Measurements from ENCODE around the gene HORMAD2.

Gene HORMAD2, protein sequence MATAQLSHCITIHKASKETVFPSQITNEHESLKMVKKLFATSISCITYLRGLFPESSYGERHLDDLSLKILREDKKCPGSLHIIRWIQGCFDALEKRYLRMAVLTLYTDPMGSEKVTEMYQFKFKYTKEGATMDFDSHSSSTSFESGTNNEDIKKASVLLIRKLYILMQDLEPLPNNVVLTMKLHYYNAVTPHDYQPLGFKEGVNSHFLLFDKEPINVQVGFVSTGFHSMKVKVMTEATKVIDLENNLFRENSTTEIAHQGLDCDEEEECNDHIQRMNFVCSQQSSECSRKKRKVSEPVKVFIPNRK

DNA sequence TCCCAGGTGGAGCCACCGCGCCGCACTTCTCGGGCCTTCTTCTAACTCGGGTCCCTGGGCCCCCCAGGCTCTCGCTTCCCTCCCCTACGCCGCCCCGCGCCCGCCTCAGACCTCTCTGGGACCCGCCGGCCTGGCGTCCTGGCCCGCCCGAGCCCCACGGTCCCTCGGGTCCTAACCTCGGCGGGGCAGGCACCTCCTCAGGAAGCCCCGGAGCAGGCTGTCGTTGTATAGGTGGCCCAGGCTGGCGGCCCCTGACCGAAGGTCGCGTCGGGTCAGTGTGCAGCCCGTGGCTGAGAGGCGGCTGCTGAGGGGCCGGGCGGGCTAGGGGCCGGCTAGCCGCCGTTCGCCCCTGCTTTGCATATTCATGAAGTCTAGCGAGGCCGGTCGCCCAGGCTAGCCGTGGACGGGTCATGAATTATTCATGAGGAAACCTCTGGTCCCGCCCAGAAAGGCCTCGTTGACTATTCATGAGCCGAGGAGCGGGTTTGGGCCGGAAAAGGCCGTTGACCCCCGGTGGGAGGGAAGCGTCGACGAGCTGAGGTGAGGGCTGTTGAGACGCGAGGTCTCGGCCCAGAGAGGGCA is at the start of gene HORMAD2:
HORMAD2 (plus strand) TSS at position 513 of the 582 bp plus-strand sequence. CDS start 13,489 bp downstream, outside the sequence.
- FAIRE-seq (no peak), DNase-seq (ENCODE audit: insufficient read length, low spot score) (no peak)

DNA sequence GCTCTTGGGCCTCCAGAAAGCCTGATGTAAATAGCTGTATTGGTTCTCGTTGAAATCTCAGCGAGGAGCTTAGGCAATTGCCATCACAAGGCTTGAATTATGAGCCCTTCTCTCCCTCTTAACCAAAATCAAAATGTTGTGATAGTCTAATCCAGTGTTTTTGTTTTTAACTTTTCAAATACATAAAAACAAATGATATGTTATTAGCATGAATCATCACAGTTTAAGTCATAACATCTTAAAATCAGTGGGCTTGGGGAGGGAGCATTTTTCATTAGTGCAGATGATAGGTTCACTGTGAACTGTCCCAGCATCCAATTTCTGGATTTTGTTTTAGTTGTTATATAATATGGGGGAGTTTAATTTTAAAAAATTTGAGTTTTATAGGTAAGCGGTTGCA is 48.9 kb upstream of the HORMAD2 start:
- no peak for DNase-seq (ENCODE audit: insufficient read length, low spot score)
- FAIRE-seq: no peak

DNA sequence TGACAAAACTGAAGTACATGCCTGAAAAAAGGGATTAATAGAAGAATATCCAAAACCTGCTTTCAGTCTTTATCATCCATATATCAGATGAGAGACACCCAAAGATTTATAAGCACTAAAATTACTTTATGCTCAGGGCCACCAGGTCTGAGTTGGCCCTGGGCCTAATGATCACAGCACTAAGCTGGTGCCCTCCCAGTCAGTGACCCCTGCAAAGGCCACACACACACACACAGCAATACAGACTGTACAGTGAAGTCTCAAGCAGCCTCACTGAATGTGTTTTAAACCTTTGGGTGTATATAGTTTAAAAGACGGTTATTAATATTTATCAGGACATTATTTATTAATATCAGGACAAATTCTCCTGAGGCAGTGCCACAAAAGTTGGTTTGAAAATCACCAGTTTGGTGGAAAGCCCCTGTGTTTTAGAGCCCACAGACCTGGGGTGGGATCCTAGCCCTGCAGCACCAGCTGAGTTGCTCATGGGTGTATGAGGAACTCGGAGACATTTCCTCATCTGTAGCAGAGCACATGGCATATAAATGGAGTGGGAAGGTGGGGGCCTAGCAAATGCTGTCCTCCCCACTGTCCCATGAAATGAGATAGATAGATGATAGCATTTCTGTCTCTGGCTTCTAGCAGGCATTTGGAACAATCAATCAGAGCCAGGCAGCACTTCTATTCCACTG is 48.4 kb upstream of the HORMAD2 start:
- FAIRE-seq (no peak), DNase-seq (ENCODE audit: insufficient read length, low spot score) (no peak)

DNA sequence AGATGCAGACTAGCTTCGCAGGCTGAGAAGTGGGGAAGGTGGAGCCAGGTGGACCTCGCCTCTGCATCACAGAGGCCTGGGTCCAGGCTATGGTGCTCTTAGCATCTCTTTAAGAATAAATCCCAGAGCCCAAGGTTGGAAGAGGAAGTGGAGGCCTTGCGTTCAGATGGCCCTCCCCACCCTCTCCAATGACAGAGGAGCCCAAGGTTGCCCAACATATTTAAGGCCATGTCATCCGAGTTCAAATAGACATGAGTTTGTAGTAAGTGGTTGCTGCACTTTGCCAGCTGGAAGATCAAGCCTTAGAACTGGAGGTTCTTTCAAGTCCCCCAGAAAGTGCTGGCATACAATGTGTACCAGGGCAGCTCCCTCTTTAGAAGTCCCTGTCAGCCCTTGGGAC is 47.1 kb upstream of the HORMAD2 start:
- no peak for FAIRE-seq
- DNase-seq (ENCODE audit: insufficient read length, low spot score): no peak

DNA sequence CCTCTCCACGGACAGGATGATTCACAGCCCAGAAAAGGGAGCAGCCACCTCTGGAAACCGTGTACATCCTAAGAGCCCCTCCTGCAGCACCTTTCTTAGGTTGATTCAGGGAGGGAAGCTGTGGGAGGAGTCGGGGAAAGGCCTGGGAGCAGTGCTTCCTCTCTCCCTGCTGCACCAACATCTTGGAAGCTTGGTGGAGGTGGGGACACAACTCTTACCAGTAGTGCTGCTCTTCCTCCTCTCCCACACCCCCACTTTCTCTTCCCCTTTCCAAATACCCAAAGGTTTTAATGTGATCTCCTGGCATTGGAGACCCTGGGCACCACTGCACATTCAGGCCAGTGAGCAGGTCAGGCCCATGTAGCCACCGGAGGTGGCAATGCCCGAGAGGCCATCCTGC is 46.4 kb upstream of the HORMAD2 start:
- no peak for FAIRE-seq

DNA sequence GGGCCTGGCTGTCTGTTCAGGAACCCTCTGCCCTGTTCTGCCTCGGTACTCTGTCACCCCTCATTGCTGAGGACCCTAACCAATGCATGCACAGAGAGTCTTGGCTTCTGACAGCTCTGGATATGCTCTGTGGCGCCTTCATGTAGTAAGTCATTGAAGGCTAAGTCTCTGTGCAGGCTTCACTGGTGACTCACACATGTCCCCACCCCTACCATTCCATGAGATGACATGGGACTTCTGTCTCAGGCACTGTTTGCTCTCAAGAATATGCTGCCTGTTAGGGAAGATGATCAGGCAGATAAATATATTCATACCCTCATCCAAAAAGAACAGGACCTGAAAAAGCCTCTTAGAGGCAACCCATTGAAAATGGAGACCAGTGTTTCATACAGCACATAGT is 43.6 kb upstream of the HORMAD2 start:
- DNase-seq (ENCODE audit: insufficient read length, low spot score) (no peak), FAIRE-seq (no peak)

More for the DNA sequence above, 46.4 kb upstream of the HORMAD2 start:
- DNase-seq (ENCODE audit: insufficient read length, low spot score): no peak

DNA sequence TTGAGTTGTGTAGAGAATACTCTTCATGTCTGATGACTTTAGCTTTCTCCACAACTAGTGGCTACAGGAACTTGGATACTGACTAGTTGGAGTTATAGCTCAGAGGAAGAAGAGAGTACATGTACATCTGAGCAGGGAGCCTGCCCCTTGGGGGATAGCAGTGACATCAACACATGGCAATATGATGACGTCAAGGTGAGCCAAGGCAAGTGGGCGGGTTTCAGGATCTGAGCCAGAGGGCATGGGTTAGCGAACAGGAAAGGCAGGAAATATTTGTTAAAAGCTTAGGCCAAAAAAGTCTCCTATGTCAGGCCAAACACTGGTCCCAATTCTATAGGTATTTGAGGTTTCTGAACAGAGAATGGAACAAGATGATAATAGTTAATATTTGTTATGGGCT is 42.0 kb upstream of the HORMAD2 start:
- FAIRE-seq (no peak), DNase-seq (ENCODE audit: insufficient read length, low spot score) (no peak)

DNA sequence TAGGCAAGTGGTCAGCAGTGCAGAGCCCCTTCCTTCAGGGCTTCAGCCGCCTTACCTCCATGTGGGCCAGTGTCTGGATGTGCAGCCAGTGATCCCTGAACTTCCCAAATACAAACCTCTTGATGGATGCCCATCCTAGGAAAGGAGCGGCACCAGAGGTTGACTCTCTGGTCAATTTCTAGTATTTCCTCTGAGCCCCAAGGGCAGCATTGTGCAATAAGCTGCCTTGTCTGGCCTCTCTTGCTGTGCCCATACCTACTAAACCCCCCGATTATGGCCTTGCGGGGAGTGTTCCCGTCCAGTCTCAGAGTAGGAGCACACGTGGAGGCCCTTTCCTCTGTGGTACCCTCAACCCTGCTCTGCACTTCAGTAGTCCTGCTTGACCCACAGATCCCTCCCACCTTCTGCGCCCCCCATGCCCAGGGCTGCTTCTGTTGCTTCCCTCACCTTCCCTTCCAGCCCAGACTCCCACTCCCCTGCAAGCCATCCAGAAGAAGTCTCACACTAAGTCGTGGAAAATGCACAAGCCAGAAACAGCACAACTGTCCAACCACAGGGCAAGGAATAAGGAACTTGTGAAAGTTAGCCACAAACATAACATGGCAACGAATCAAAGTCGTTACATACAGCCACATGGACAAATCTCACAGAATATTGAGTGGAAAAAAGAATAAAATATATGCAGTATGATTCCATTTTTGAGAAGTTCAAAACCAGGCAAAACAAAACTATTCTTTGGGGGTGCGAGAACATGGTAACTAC is 39.6 kb upstream of the HORMAD2 start:
- DNase-seq (ENCODE audit: insufficient read length, low spot score) (no peak), FAIRE-seq (no peak)

DNA sequence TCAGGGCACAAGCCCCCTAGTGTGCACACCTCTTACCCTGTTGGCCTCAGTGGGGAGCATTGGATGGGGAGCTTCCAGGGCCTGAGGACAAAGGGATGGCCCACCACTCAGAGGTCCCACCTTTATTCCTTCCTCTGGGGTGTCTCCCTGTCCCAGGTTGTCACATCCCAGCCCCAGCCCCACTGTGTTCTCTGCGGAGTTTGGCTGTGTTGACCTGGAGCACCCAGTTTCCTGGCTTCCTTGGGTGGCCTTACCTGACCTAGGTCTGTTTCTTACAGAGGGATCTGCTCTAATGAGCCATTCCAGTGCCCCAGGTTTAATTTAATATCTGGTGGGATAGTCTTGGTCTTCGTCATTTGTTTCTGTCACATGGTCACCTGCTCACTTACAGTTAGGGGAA is 38.8 kb upstream of the HORMAD2 start:
- DNase-seq (ENCODE audit: insufficient read length, low spot score) (no peak), FAIRE-seq (no peak)

DNA sequence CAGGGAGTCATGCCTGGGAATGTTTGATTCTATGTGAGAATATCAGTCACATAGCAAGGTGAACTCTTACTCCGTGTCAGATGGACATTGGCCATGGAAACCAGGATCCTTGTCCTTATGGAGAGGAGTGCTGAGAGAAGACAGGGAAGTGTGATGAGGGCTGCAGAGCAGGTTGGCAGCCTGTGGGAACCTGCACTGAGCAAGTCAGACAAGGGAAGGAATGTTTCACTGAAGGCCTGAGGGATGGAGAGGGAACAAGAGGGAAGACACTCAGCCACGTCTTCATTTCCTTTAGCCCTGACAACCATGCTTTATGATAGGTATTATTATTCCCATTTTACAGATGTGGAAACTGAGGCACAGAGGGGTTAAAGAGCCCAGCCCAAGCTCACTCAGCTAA is 38.4 kb upstream of the HORMAD2 start:
- FAIRE-seq (no peak), DNase-seq (ENCODE audit: insufficient read length, low spot score) (no peak)

DNA sequence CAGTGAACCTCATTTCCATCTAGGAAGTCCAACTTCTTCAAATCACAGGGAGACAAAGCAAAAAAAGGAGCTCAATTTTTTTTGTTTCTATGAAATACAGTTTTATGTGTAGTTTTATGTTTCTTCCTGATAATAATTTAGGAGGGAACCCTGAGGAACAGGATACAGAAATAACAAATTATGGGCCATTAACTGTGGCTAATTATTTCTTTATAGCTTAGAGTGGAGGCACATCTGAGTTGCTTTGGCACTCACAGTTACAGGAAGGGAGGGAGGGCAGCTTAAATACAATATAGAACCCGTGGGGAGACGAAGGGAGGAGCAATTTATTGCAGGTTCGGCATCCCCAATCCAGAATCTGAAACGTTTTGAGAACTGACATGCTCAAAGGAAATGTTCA is 37.1 kb upstream of the HORMAD2 start:
- no peak for FAIRE-seq
- DNase-seq (ENCODE audit: insufficient read length, low spot score): no peak

DNA sequence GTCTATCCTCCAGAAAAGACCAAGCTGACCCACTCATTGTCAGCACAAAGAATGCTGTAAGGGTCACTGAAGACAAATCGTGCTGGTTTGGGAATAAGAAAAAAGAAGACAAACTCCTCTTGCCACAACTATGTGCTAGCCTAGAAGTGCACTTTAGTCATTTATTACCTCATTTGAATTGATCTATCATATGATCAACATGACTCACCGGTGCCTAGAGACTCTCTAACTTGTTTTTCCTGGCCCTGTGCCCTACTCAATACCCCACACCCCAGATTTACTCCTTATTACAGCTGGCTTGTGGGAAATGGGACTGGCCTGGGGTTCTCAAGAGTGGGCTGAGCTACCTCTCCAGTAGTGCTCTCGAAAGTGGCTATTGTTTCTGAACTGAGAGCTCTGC is 35.9 kb upstream of the HORMAD2 start:
- DNase-seq (ENCODE audit: insufficient read length, low spot score): no peak
- FAIRE-seq: no peak

DNA sequence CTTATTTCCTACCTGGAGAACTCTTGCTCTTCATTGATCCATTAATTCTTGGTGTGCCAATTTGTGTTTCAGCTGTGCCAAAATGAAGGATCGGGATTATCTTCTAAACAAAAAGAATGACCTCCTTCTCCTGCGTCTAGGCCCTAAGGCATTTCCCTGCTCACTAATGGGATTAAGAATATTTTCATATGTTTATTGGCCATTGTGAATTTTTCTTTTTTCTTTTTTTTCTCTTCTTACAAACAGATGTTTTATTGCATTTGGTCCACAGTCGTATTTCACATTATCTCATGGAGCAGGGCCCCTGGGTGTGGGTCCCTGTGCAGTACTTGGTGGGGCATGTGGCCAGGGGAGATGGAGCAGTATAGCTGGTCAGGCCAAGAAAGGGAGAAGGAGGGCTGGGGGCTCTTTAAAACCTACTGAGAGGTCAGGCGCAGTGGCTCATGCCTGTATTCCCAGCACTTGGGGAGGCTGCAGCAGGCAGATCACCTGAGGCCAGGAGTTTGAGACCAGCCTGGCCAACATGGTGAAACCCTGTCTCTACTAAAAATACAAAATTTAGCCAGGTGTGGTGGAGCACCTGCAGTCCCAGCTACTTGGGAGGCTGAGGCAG is 35.3 kb upstream of the HORMAD2 start:
- DNase-seq (ENCODE audit: insufficient read length, low spot score) (no peak), FAIRE-seq (no peak)

DNA sequence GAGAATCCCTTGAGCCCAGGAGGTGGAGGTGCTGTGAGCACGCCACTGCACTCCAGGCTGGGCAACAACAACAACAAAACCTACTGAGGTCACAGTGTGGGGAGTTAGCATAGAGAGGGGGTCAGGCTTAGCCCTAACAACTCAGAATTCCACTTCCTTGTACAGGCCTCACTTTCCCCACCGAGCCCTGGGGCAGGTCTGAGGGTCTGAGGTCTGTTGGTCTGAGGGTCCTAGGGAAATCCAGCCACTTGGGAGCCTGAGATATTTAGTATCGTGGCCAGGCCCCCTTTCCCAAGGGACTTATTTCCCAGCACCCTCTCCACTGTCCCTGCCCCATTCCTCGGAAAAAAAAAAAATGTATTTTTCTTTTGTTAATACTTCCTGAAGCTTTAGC is 34.8 kb upstream of the HORMAD2 start:
- FAIRE-seq (no peak), DNase-seq (ENCODE audit: insufficient read length, low spot score) (no peak)

DNA sequence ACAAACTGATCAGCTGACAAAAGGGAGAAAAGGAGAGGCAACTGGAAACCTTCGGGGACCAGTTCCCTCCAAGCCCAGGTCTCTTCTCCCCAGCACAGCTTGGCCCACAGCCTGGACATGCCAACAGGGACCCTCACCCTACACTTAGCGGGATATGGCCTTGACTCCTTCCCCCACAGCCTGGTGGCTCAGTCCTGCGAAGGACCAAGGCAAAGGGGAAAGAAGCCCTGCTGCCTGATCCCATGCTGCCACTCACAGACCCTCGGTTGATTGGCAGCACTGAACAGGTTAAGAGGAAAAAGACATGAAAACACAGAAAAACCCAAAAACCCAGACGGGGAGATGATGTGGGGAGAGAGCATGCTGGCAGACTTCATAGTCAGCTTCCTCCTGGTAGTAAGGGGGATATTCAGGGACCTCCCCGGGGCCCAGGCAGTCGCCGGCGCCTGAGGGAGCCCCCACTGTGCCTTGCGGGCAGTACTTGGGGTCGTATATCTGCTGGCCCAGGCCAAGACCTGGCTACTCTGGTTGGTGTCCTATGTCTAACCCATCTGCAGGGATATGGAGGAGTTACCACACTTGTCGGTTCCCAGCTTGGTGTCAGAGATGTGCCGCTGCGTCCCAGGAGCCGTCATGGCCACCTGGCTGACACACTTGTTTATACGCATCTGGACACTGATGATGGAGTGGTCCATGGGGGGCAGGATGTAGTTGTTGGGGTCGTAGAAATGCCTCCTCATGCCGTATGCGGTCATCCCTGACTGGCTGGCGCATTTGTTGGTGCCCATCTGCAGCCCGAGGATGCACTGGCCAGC is 34.2 kb upstream of the HORMAD2 start:
- FAIRE-seq (no peak), DNase-seq (ENCODE audit: insufficient read length, low spot score) (no peak)

DNA sequence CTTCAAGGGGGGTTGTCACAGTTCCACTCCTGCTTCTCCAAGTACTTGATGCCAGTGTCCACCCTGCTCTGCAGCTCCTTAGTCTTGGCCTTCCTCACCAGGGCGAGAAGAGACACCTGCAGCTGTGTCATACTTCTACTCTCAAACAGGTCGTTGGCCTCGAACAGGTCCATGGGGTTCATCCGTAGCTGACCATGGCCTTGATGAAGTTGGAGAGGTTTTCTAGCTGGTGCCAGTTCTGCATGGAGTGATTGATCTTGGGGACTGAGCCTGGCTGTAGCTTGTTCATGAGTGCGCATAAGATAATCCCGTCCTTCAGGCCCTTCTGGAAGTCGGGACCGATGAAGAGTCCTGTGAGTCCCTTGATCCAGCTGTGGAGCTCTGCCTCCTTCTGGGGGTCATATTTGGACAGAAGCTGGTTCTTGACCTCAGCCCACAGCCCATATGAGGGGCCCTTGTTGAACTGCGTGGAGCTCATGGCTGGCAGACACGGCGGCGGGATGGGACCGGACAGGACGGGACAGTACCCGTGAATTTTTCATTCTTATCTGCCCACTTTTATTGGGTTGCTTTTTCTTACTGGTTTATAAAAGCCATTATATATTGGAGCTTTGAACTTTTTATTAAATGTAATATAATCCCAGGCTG is 33.4 kb upstream of the HORMAD2 start:
- DNase-seq (ENCODE audit: insufficient read length, low spot score): no peak
- FAIRE-seq: no peak

DNA sequence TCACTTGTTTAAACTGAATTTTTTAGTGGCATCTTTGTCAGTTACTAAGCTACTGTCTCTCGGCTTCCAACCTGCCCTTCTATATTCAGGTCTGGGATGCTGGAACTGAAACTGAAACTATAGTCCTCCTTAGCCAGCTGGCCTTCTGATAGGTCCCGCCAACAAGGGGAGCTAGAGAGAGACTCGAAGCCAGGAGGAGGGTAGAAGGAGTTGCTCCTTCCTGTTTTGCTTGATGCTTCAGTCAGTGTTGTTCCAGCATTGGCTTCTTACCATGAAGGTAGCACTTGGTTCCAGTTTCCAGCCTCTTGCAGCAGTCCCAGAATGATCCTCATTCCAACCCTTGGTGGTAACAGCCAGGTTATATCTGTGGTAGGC is 32.9 kb upstream of the HORMAD2 start:
- no peak for FAIRE-seq

DNA sequence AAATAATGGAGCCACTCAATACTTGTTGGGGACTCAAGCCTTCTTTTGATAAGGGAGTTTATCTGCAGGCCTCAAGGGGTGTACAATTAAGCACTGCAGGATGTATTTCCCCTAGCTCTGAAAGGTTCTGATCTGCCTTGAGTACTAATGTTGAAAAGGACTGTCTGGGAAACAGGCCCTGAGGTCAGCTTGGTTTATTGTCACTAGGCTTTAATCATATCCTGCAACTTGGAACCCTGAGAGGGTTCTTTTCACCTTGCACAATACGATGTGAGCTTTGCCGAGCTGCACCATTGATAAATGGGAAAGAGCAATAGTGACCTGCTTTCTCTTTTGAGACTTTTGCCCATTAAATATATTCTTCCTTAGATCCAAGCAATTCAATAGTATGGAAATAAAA is 31.6 kb upstream of the HORMAD2 start:
- DNase-seq (ENCODE audit: insufficient read length, low spot score) (no peak), FAIRE-seq (no peak)

More for the DNA sequence above, 32.9 kb upstream of the HORMAD2 start:
- peak; percentile 30 for DNase-seq (ENCODE audit: insufficient read length, low spot score)

DNA sequence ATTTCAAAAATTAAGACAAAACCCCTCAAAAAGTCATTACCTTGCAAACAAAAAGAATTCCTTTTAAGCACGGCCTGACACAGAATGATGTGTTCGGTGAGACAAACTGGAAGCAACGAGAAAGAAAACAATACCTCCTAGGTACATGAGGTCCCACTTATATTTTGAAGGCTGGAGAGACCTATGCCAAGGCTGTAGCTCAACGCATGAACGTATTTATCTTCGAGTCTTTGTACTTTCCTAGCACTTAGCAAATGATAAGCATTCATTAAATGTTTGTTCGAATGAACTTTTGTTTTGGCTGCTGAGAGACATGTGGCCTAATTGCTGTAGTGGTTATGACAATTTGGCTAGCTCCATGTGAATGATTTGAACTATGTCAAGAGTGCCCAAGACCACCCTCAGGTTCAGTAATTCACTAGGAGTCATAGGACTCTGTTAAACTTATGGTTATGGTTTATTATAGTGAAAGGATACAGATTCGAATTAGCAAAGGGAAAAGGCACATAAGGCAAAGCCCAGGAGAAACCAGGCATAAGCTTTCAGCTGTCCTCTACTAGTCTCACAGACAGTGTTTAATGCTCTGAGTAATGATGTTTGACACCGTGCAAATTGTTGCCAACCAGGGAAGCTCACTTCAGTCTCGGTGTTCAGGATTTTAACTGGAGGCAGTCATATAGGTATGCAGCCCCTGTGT is 26.0 kb upstream of the HORMAD2 start:
- DNase-seq (ENCODE audit: insufficient read length, low spot score) (no peak), FAIRE-seq (no peak)
